Measurements from ENCODE around the gene BRICD5.
"Not testable (repeated sequence)": the region's sequence is repeated elsewhere in the genome, so short reads cannot be mapped to it uniquely, and the experiment has no call there.

Gene BRICD5

DNA sequence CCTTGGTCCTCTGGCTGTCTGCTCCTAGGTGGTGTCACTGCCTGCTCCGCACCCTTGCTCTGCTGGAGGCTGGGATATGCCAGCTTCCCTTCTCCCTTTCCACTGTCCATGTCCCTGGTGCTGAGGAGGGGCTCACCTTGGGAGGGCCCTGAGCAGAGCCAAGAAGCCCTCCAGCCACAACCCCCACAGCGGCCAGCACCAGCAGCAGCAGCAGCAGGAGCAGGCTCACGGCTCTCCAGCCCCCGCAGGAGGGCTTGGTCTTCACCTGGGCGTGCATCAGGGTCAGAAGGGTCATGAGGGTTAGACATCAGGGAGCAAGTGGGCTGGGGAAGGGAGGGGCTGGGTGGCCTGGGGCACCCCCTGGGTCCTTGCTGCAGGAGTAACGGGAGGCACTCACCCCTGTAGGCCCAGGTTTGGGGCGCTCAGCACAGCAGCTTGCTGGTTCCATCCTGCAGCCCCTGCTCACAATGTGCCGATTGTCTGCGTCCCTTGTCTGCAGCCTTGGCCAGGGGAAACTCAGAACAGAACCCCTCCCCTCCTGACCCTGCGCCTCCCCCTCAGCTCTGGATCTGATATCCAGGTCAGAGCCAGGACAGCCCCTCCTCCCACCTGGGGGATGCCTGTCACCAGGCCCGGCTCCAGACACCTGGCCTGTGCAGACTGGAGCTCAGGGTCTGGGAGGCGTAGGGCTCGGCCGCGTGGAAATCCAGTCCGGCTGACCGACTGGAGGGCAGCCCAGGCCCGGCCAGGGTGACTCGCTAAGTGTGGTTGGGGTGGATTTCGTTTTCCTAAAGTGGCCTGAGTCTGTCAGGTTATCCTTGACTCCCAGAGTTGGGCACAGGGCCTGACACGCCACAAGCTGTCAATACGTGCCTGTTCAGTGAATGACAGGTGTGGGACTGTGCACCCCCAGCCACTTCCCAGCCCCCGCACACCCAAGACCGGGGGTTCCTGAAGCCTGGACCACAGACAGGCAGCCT lies at the start of gene BRICD5:
BRICD5 (minus strand) TSS at position 478 of the 980 bp plus-strand sequence; CDS start at position 448, 30 bp downstream.
- DNase-seq (ENCODE audit: low read depth, low spot score): no peak

DNA sequence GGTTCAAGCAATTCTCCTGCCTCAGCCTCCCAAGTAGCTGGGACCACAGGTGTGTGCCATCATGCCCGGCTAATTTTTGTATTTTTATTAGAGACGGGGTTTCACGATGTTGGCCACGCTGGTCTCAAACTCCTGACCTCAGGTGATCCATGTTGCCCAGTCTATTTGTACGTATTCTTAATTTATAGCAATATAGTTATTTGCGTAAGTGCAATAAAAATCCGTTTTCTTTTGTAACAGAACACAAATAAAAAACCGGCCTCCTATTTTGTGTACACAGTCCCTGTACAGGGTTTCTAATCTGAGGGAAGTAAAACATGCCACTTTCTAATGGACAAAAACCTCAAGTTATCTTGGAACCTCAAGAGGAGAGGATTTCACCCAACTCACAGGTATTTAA lies 49.6 kb upstream of the BRICD5 start:
- no peak for DNase-seq (ENCODE audit: low read depth, low spot score)

GRCh38 chr16:2258530-2258929 lies 47.9 kb upstream of the BRICD5 start:
- DNase-seq (ENCODE audit: low read depth, low spot score): not testable (repeated sequence)

DNA sequence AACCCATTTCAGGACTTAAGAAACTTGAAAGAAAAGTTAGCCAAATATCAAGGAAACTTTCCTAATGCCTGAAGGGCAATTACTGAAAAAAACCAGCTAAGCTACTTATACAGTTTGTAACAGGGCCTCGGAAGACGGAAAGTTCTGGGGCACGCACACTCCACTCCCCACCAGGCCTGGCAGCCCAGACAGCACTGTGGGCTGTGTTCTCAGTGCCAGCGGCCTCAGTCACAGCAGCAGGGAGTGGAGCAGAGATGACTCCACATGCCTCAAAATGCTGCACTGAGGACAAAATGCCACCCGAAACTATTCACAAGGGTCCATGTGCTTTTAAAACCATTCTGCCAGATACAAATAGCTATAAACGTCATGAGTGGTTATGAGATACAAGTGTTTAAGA lies 47.1 kb upstream of the BRICD5 start:
- no peak for DNase-seq (ENCODE audit: low read depth, low spot score)

DNA sequence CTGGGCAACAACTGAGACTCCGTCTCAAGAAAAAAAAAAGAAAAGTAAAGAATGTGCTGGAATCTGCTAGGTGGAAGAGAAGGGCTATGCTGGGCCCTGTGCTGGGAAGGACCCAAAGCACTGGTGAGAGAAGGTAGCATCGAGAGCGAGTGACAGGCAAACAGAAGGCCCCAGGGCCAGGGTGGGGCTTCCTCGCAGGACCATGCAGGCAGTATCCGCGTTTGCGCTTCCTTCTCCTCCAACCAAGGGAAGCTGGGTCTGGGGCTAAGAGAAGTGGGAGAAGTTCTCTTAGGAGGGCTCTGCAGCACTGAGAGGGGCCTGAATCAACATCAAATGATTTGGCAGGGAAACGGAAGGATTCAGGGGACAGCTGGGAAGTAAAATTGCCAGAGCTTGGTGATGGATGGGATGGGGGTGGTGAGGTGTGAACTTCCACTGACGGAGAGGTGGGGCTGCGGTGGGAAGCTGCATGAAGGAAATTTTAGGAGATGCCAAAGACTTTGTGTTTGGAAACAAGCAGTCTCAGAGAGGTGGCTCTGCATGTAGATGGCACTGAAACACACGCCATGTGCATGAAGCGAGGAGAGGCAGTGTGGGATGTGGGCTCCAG lies 46.0 kb upstream of the BRICD5 start:
- no peak for DNase-seq (ENCODE audit: low read depth, low spot score)

GRCh38 chr16:2253293-2253692 lies 42.6 kb upstream of the BRICD5 start:
- DNase-seq (ENCODE audit: low read depth, low spot score): no peak

DNA sequence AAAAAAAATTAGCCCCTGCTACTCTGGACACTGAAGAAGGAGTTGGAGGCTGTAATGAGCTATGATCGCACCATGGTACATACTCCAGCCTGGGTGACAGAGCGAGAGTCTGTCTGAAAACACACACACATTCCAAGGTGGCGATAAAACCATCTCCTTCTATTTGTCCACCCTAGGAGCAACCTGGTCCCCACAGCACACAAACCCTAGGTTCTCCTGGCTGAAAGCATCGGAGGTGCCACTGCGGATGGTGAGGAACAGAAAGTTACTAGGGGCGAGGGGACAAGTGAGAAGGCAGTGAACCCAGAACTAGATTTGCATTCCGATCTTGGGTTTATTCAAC lies 42.1 kb upstream of the BRICD5 start:
- no peak for DNase-seq (ENCODE audit: low read depth, low spot score)

- peak; percentile 63 for DNase-seq (ENCODE audit: low read depth, low spot score)
These were observed 40.8 kb upstream of the BRICD5 start, which contains the start of gene ECI1 for GRCh38 chr16:2251296-2252111. Gene ECI1 (minus strand): TSS chr16:2251587. CDS start chr16:2251566, 21 bp downstream.

DNA sequence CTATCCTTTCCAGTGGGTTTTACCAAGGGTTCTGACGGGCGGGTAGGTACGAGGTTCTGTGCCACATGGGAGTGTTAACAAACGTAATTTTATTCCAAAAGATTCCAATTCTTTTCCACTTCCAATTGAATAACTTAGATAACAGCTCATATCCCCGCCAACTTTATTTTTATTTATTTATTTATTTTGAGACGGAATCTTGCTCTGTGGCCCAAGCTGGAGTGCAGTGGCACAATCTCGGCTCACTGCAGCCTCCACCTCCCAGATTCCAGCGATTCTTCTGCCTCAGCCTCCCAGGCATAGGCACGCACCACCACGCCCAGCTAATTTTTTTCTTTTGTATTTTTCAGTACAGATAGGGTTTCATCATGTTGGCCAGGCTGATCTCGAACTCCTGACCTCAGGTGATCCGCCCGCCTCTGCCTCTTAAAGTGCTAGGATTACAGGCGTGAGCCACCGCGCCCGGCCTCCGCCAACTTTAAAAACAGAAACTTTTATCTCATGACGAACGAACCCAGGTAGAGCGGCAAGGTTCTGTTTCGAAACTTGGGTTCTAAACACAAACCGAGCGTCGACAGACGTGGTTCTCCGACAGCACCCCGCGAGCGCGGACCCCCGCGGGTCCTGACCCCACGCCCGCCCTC lies 40.1 kb upstream of the BRICD5 start:
- DNase-seq (ENCODE audit: low read depth, low spot score): no peak

- no peak for DNase-seq (ENCODE audit: low read depth, low spot score)
These were observed 35.7 kb upstream of the BRICD5 start for GRCh38 chr16:2246301-2246885.

GRCh38 chr16:2244926-2245795 lies 34.5 kb upstream of the BRICD5 start:
- DNase-seq (ENCODE audit: low read depth, low spot score): no peak

DNA sequence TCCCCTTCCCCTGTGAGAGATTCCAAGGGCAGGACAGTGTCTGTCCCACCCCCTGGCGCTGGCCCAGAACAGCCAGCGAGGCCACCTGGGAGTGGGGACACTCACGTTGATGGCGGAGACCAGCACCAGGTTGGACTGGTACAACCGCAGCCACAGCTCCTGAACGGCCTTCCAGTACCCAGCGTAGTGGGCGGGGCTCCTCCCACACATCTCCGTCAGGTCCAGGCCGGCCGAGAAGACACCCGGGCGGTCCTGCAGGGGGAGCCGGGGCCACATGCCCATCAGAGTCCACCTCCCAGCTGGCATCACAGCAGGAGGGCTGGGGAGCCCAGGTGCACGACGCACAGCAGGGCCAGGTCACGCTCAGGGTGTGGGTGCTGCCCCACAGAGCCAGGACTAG lies 33.6 kb upstream of the BRICD5 start:
- DNase-seq (ENCODE audit: low read depth, low spot score): no peak

GRCh38 chr16:2243781-2244180 lies 33.1 kb upstream of the BRICD5 start:
- no peak for DNase-seq (ENCODE audit: low read depth, low spot score)

GRCh38 chr16:2243031-2243528 lies 32.4 kb upstream of the BRICD5 start:
- no peak for DNase-seq (ENCODE audit: low read depth, low spot score)

GRCh38 chr16:2242598-2242997 lies 31.9 kb upstream of the BRICD5 start:
- DNase-seq (ENCODE audit: low read depth, low spot score): no peak

DNA sequence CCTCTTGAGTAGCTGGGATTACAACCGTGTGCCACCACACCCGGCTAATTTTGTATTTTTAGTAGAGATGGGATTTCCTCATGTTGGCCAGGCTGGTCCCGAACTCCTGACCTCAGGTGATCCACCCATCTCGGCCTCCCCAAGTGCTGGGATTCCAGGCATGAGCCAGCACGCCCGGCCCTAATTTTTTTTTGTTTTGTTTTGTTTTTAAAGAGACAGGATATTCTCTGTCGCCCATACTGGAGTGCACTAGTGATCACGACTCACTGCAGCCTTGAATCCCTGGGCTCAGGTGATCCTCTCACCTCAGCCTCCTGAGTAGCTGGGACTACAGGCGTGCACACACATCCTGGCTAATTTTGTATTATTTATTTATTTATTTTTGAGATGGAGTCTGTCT lies 29.7 kb upstream of the BRICD5 start:
- not testable (repeated sequence) for DNase-seq (ENCODE audit: low read depth, low spot score)

- no peak for DNase-seq (ENCODE audit: low read depth, low spot score)
These were observed 28.4 kb upstream of the BRICD5 start for GRCh38 chr16:2238838-2239675.

DNA sequence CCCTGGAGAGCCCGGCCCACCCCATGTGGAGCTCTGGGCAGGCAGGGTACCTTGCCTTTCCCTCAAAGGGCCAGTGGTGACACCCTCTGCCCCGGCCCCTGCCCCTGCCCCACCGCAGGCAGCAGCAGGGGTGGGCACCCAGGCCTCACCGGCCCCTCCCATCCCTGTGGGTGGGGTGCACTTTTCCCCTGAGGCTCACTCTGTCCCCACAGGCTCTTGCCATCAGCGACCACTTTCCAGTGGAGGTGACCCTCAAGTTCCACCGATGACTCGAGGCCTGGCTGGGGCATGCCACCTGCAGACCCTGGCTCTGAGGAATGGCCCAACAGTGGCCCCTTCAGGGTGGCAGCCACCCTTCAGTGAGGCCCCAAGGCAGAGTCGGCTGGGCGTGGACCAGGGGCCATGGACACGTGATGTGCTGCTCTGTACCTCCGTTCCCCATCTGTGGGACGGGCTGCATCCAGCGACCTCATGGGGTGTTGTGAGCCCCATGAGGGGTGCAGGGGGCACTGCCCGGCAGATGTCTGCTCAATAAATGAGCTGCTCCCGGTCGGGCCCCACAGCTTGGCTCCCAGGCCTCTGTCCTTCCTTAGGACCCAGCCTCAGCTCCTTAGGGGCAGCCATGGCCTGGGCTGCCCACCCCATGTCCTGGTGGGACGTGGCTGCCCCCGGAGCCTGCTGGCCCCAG lies 27.6 kb upstream of the BRICD5 start:
- no peak for DNase-seq (ENCODE audit: low read depth, low spot score)
